ENCODE data around the gene NBEAL2.

The NBEAL2 gene

DNA sequence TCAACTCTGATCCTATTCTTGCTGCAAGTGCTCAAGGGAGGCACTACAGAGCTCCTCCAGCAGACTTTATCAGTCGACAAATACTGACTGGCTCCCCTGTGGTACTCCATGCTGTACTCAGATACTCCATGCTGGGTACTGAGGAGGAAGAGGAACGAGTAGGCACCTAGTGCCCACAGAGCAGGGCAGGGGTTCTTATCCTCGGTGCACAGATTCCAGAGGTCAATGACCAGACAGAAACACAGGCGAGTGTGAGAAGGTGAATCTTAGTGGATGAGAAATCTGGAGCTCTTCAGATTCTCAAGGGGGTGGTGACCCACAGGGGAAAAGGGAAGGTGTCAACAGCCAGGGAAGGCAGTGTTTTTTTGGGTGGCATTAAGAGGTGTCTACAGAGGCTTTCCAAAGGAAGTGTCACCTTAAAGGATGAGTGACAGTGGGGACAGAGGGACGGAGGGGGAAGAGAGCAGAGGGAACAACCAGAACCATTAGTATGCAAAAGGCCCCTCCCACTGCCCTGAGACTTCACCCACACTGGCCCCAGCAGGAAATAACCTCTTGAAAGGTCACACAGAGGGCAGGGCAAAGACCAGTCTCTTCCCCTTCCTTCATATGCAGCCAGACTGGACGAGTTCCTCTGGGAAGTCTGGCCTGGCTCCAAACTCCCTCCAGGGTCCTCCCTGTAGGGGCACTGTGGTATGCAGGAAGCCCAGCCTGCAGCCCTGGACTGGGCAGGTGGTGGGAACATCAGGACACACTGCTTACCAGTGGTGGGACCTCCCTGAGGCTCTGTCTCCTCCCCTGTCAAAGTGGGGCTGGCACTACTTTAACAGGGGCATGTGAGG lies 30.4 kb upstream of the NBEAL2 start:
- H3K4me3 ChIP-seq: no peak overlapping the region
- no peak overlapping the region for H3K9ac ChIP-seq (ENCODE audit: insufficient read length)
- H3K9me3 ChIP-seq (ENCODE audit: low read depth, low read length): no peaks in the 10 kb centered on the region
- H3K27ac ChIP-seq: no peak overlapping the region
- no peak for TF ChIP-seq FOXP2 (optimal IDR thresholded peaks at IDR 0.05; ENCODE audit: control extremely low read depth, extremely low read length, insufficient read depth)
- no peak for TF ChIP-seq EZH2 (IDR thresholded peaks at IDR 0.05)
- no peak for TF ChIP-seq POLR2AphosphoS5 (IDR thresholded peaks at IDR 0.05; ENCODE audit: borderline replicate concordance, low read depth, low read length)
- DNase-seq (ENCODE audit: low read depth, low spot score): no peak
- no peaks in the 10 kb centered on the region; the same call in 1 of the 2 replicates for H3K36me3 ChIP-seq (ENCODE audit: insufficient read depth, low read length)

GRCh38 chr3:46950177-46950576 lies 29.3 kb upstream of the NBEAL2 start:
- no peak for DNase-seq (ENCODE audit: low read depth, low spot score)
- H3K9ac ChIP-seq (ENCODE audit: insufficient read length): no peak overlapping the region
- H3K9me3 ChIP-seq (ENCODE audit: low read depth, low read length): no peaks in the 10 kb centered on the region
- TF ChIP-seq POLR2AphosphoS5 (IDR thresholded peaks at IDR 0.05; ENCODE audit: borderline replicate concordance, low read depth, low read length) (no peak), EZH2 (IDR thresholded peaks at IDR 0.05) (no peak), FOXP2 (optimal IDR thresholded peaks at IDR 0.05; ENCODE audit: control extremely low read depth, extremely low read length, insufficient read depth) (no peak)
- no peak overlapping the region for H3K27ac ChIP-seq
- H3K36me3 ChIP-seq (ENCODE audit: insufficient read depth, low read length): no peaks in the 10 kb centered on the region; the same call in 1 of the 2 replicates
- no peak overlapping the region for H3K4me3 ChIP-seq

DNA sequence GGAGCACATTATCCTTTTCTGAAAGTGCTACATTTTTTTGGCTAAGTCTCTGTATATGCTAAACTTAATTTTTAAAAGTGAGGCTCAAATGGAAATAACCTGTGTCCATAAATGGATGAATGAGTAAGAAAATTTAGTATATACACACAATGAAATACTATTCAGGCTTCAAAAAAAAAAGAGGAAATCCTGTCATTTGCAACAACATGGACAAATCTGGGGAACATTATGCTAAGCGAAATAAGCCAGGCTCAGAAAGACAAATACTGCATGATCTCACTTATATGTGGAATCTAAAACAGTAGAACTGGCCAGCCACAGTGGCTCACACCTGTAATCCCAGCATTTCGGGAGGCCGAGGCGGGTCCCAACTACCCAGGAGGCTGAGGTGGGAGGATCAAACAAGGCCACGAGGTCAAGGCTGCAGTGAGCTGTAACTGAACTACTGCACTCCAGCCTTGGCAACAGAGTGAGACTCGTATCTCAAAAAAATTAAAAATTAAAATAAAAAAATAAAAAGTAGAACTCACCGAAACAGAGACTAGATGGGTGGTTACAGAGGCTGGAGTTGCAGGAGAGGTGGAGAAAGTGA lies 28.7 kb upstream of the NBEAL2 start:
- no peaks in the 10 kb centered on the region for H3K9me3 ChIP-seq (ENCODE audit: low read depth, low read length)
- H3K4me3 ChIP-seq: no peak overlapping the region
- no peak overlapping the region for H3K27ac ChIP-seq
- TF ChIP-seq FOXP2 (optimal IDR thresholded peaks at IDR 0.05; ENCODE audit: control extremely low read depth, extremely low read length, insufficient read depth) (no peak), POLR2AphosphoS5 (IDR thresholded peaks at IDR 0.05; ENCODE audit: borderline replicate concordance, low read depth, low read length) (no peak), EZH2 (IDR thresholded peaks at IDR 0.05) (no peak)
- H3K9ac ChIP-seq (ENCODE audit: insufficient read length): no peak overlapping the region
- no peak for DNase-seq (ENCODE audit: low read depth, low spot score)
- no peaks in the 10 kb centered on the region; the same call in 1 of the 2 replicates for H3K36me3 ChIP-seq (ENCODE audit: insufficient read depth, low read length)

- TF ChIP-seq POLR2AphosphoS5 (IDR thresholded peaks at IDR 0.05; ENCODE audit: borderline replicate concordance, low read depth, low read length): no peak
- TF ChIP-seq EZH2 (IDR thresholded peaks at IDR 0.05): no peak
- no peak for TF ChIP-seq FOXP2 (optimal IDR thresholded peaks at IDR 0.05; ENCODE audit: control extremely low read depth, extremely low read length, insufficient read depth)
- Histone ChIP-seq H3K9me3 (ENCODE audit: low read depth, low read length) (no peaks in the 10 kb centered on the region), H3K4me3 (no peak overlapping the region), H3K36me3 (ENCODE audit: insufficient read depth, low read length) (no peaks in the 10 kb centered on the region; the same call in 1 of the 2 replicates), H3K27ac (no peak overlapping the region), H3K9ac (ENCODE audit: insufficient read length) (no peak overlapping the region)
- DNase-seq (ENCODE audit: low read depth, low spot score): no peak
Measured at GRCh38 chr3:46952813-46953212, 26.7 kb upstream of the NBEAL2 start.

DNA sequence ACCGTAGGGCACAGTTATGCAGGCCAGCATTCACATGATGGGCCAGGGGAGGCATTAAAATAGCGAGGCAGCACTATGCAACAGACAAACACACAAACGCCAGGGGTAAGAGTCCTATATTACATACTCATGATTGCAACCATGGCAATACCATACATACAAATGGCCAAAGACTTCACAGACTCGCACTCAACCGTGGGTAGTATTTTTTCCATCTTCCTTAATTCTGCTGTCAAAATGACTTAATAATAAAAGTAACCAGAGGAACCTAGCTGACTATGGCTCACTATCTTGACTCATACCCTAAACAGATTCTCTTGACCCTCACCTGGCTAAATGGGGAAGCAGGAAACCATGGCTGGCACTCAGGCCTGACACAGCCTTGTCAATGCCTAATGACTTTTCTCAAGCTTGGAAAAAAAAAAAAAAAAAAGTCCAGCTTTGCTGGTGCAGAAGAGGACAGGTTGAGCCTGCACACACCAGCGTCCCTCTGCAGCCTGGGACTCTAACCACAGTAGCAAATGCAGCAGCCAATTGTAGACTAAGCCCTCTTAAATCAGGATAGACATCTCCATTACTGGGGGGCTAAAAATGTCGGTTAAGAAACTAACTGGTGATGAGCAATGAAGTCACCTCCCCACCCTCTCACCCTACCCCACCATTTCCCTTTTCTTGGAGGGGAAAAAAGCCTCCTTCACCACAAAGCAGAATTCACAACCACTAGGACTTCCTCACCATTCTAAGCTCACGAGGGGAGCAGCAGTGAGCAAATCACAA lies 26.0 kb upstream of the NBEAL2 start:
- DNase-seq (ENCODE audit: low read depth, low spot score): no peak
- H3K9ac ChIP-seq (ENCODE audit: insufficient read length): no peak overlapping the region

GRCh38 chr3:46954178-46954577 lies 25.3 kb upstream of the NBEAL2 start:
- Histone ChIP-seq H3K27ac (no peak overlapping the region), H3K36me3 (ENCODE audit: insufficient read depth, low read length) (no peaks in the 10 kb centered on the region), H3K9me3 (ENCODE audit: low read depth, low read length) (no peaks in the 10 kb centered on the region), H3K4me3 (no peak overlapping the region), H3K9ac (ENCODE audit: insufficient read length) (no peak overlapping the region)
- DNase-seq (ENCODE audit: low read depth, low spot score): no peak
- TF ChIP-seq FOXP2 (optimal IDR thresholded peaks at IDR 0.05; ENCODE audit: control extremely low read depth, extremely low read length, insufficient read depth) (no peak), POLR2AphosphoS5 (IDR thresholded peaks at IDR 0.05; ENCODE audit: borderline replicate concordance, low read depth, low read length) (no peak), EZH2 (IDR thresholded peaks at IDR 0.05) (no peak)

More for the DNA sequence above, 26.0 kb upstream of the NBEAL2 start:
- H3K4me3 ChIP-seq: no peak overlapping the region
- no peak overlapping the region for H3K27ac ChIP-seq
- no peaks in the 10 kb centered on the region for H3K9me3 ChIP-seq (ENCODE audit: low read depth, low read length)
- no peaks in the 10 kb centered on the region for H3K36me3 ChIP-seq (ENCODE audit: insufficient read depth, low read length)
- TF ChIP-seq FOXP2 (optimal IDR thresholded peaks at IDR 0.05; ENCODE audit: control extremely low read depth, extremely low read length, insufficient read depth) (no peak), EZH2 (IDR thresholded peaks at IDR 0.05) (no peak), POLR2AphosphoS5 (IDR thresholded peaks at IDR 0.05; ENCODE audit: borderline replicate concordance, low read depth, low read length) (no peak)

DNA sequence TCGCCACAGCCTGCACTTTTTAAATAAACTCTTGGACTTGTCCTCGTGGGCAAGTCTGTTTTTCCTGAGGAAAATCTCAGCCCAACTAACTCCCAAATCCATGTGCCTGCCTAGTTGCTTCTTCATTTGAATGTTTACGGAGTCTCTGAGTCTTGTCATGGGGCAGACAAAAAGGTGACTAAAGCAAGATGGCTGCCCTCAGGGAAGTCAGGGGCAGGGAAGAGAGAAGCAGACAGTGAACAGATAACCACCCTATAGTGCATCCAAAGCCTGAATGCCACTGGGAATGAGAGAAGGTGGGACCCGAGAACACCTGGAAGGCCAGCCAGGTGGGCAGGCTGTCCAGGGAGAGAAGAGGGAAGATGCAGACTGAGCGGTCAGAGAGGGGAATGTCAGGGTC lies 24.3 kb upstream of the NBEAL2 start:
- no peak for DNase-seq (ENCODE audit: low read depth, low spot score)
- no peak overlapping the region for H3K9ac ChIP-seq (ENCODE audit: insufficient read length)
- no peaks in the 10 kb centered on the region for H3K36me3 ChIP-seq (ENCODE audit: insufficient read depth, low read length)
- TF ChIP-seq EZH2 (IDR thresholded peaks at IDR 0.05) (no peak), POLR2AphosphoS5 (IDR thresholded peaks at IDR 0.05; ENCODE audit: borderline replicate concordance, low read depth, low read length) (no peak), FOXP2 (optimal IDR thresholded peaks at IDR 0.05; ENCODE audit: control extremely low read depth, extremely low read length, insufficient read depth) (no peak)
- H3K4me3 ChIP-seq: no peak overlapping the region
- H3K9me3 ChIP-seq (ENCODE audit: low read depth, low read length): no peaks in the 10 kb centered on the region
- H3K27ac ChIP-seq: no peak overlapping the region

- Histone ChIP-seq H3K36me3 (ENCODE audit: insufficient read depth, low read length) (no peaks in the 10 kb centered on the region), H3K9me3 (ENCODE audit: low read depth, low read length) (no peaks in the 10 kb centered on the region), H3K9ac (ENCODE audit: insufficient read length) (no peak overlapping the region), H3K27ac (peak overlapping the region; percentile 54; the same call in 1 of the 2 replicates), H3K4me3 (no peak overlapping the region)
- no peak for DNase-seq (ENCODE audit: low read depth, low spot score)
- no peak for TF ChIP-seq FOXP2 (optimal IDR thresholded peaks at IDR 0.05; ENCODE audit: control extremely low read depth, extremely low read length, insufficient read depth)
- no peak for TF ChIP-seq EZH2 (IDR thresholded peaks at IDR 0.05)
- no peak for TF ChIP-seq POLR2AphosphoS5 (IDR thresholded peaks at IDR 0.05; ENCODE audit: borderline replicate concordance, low read depth, low read length)
Measured at GRCh38 chr3:46955801-46956259, 23.6 kb upstream of the NBEAL2 start.
